Neural crest cell (in vitro differentiated cells): Measurements from ENCODE around the gene BEND5. TPM values are rescaled to one million over a fixed set of nuclear protein-coding genes. Genes with fewer than 3 reads are reported as not detected.

Experiments
- DNase-seq: peaks from one replicate; pipeline ENCODE4 v3.0.0; 2021; ENCODE audit warnings: low read depth, mixed read lengths, low spot score
- H3K27ac Mint-ChIP-seq: one replicate; pipeline ENCODE4 v1.8.0; 2021; ENCODE audit warnings: mild to moderate bottlenecking, mixed read lengths; ENCODE audit not compliant: unreplicated experiment
- H3K27me3 Mint-ChIP-seq: 2 replicates; pipeline ENCODE4 v1.8.0; 2021; ENCODE audit warnings: low read depth, mild to moderate bottlenecking, mixed read lengths
- H3K36me3 Mint-ChIP-seq: 2 replicates; pipeline ENCODE4 v1.8.0; 2021; ENCODE audit warnings: low read depth, mild to moderate bottlenecking, mixed read lengths
- H3K4me1 Mint-ChIP-seq: 2 replicates; pipeline ENCODE4 v1.8.0; 2021; ENCODE audit warnings: mixed read lengths
- H3K4me3 Mint-ChIP-seq: one replicate; pipeline ENCODE4 v1.8.0; 2021; ENCODE audit warnings: mild to moderate bottlenecking, mixed read lengths
- H3K9me3 Mint-ChIP-seq: 2 replicates; pipeline ENCODE4 v1.8.0; 2021; ENCODE audit warnings: mixed read lengths
- CTCF ChIP-seq: fragments of 200-600 bp; sonication (generic); conservative IDR thresholded peaks from 2 replicates; pipeline ENCODE4 v1.5.0; 2021; ENCODE audit warnings: antibody characterized with exemption, mild to moderate bottlenecking
- total RNA-seq: library from RNA; stranded (reverse); gene quantifications from 2 replicates; pipeline ENCODE4 v1.2.1, GENCODE V29; 2021

The BEND5 gene
- total RNA-seq, 1 donor from 2014 or later = 18.0 TPM

DNA sequence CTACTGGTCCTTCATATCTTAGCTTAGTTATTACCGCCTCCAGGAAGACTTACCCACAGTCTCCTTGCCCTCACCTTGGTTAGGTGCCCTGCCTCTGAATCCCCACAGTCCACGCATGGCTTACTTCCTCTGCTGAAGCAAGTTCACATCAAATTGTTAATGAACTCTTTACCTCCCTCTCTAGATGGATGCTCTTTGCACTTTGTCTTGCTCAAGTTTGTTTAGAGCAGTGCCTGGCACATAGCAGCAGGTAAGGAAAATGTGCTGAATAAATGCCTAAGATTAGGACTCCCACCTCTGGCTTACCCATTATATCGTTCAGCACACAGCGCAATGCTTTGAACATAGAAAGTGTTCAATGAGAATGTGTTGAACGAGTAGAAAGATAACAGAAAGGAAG, 90.5 kb downstream of the BEND5 start:
- no peak for DNase-seq
- no peaks in the 10 kb centered on the region for H3K36me3 Mint-ChIP-seq
- H3K4me1 Mint-ChIP-seq = peaks cover 17% of the 10 kb centered on the region
- TF ChIP-seq CTCF = no peak
- no peak overlapping the region for H3K27ac Mint-ChIP-seq
- no peaks in the 10 kb centered on the region for H3K27me3 Mint-ChIP-seq
- H3K9me3 Mint-ChIP-seq = no peaks in the 10 kb centered on the region
- no peak overlapping the region for H3K4me3 Mint-ChIP-seq

- H3K36me3 Mint-ChIP-seq = no peaks in the 10 kb centered on the region
- H3K4me1 Mint-ChIP-seq = peaks cover 22% of the 10 kb centered on the region
Measured at GRCh38 chr1:48684381-48684780, 92.3 kb downstream of the BEND5 start.

DNA sequence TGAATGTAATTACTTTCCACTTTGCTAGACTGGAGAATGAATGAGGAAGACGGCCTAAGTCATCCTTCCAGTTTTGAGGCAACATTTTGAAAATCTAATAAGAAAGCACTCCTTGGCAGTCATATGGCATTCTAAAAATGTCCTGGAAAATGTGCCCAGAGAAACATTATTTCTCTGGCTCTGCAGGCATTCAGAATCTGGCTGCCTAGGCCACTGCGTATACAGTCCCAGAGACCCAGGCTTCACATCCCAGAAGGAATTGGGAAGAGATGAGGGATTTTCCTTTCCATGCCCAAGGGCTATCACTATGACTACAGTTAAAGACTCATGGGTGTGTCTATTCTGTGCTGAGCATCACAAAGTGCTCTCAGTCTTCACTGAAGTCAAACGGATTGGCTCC, 92.9 kb downstream of the BEND5 start:
- H3K36me3 Mint-ChIP-seq = no peaks in the 10 kb centered on the region
- no peak for DNase-seq
- H3K4me1 Mint-ChIP-seq = peaks cover 22% of the 10 kb centered on the region
- no peak overlapping the region for H3K27ac Mint-ChIP-seq
- H3K27me3 Mint-ChIP-seq = no peaks in the 10 kb centered on the region
- no peak for TF ChIP-seq CTCF
- no peak overlapping the region for H3K4me3 Mint-ChIP-seq
- H3K9me3 Mint-ChIP-seq = no peaks in the 10 kb centered on the region

More at GRCh38 chr1:48684381-48684780, 92.3 kb downstream of the BEND5 start:
- no peak for TF ChIP-seq CTCF
- Mint-ChIP-seq H3K4me3 (no peak overlapping the region), H3K27ac (no peak overlapping the region), H3K27me3 (no peaks in the 10 kb centered on the region), H3K9me3 (no peaks in the 10 kb centered on the region)
- no peak for DNase-seq

GRCh38 chr1:48681476-48682305, 95.0 kb downstream of the BEND5 start:
- no peaks in the 10 kb centered on the region for H3K27me3 Mint-ChIP-seq
- no peak overlapping the region for H3K27ac Mint-ChIP-seq
- no peak for DNase-seq
- H3K4me1 Mint-ChIP-seq = peaks cover 17% of the 10 kb centered on the region
- H3K4me3 Mint-ChIP-seq = no peak overlapping the region
- no peaks in the 10 kb centered on the region for H3K36me3 Mint-ChIP-seq
- no peak for TF ChIP-seq CTCF
- H3K9me3 Mint-ChIP-seq = no peaks in the 10 kb centered on the region

DNA sequence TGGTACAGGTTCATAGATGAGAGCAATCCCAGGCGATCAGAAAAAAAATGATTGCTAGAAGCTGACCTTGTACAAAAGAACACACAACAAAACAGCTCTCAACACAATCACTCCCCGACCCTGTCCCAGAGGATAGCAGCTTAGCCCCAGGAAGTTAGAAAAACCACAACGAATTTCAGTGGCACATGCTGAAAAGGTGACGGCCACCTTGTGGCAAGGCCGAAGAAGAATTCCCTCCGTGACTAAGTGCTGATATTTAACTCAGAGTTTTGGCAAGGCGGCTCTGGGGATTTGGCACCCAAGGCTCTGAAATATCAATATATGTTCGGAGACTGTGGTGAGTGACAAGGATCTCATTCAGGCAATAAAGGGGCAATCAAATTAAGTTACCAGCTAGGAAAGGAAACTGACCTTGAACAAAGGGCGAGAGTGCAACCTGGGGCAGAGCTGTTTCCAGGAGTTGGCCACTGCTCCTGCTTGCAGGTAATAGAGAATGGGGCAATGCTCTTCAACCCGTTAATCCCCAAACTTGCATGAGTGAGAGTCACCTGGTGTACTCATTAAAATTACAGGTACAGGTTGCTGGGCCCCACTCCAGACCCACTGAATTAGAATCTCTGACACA, 96.2 kb downstream of the BEND5 start:
- TF ChIP-seq CTCF = peak; percentile 24
- no peak for DNase-seq
- peaks cover 15% of the 10 kb centered on the region for H3K4me1 Mint-ChIP-seq
- H3K4me3 Mint-ChIP-seq = no peak overlapping the region
- H3K27ac Mint-ChIP-seq = no peak overlapping the region
- H3K9me3 Mint-ChIP-seq = no peaks in the 10 kb centered on the region
- no peaks in the 10 kb centered on the region for H3K36me3 Mint-ChIP-seq
- no peaks in the 10 kb centered on the region for H3K27me3 Mint-ChIP-seq
